ENCODE data around the gene GIGYF2.

- TF ChIP-seq, protein P1, sequence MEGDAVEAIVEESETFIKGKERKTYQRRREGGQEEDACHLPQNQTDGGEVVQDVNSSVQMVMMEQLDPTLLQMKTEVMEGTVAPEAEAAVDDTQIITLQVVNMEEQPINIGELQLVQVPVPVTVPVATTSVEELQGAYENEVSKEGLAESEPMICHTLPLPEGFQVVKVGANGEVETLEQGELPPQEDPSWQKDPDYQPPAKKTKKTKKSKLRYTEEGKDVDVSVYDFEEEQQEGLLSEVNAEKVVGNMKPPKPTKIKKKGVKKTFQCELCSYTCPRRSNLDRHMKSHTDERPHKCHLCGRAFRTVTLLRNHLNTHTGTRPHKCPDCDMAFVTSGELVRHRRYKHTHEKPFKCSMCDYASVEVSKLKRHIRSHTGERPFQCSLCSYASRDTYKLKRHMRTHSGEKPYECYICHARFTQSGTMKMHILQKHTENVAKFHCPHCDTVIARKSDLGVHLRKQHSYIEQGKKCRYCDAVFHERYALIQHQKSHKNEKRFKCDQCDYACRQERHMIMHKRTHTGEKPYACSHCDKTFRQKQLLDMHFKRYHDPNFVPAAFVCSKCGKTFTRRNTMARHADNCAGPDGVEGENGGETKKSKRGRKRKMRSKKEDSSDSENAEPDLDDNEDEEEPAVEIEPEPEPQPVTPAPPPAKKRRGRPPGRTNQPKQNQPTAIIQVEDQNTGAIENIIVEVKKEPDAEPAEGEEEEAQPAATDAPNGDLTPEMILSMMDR (IDR thresholded peaks at IDR 0.05), result no peak
- TF ChIP-seq POLR2AphosphoS5 (IDR thresholded peaks at IDR 0.05) (no peak), POLR2A (IDR thresholded peaks at IDR 0.05) (no peak)
These were observed 60.8 kb downstream of the GIGYF2 start for GRCh38 chr2:232757905-232758304.

Measured in transverse colon (tissue), 4 donors.